Stomach (tissue), 4 donors: ENCODE data around the gene ATG4B.

Source experiments
- EP300 ChIP-seq: sonication (generic); formaldehyde crosslinking; IDR thresholded peaks from one replicate; pipeline ENCODE4 v1.6.1; 2017; ENCODE audit warnings: antibody characterized with exemption
- POLR2A ChIP-seq, 4 donors: fragments of 450-650 bp; IDR thresholded peaks; one replicate each; pipeline ENCODE4 v1.6.1; 2016; ENCODE audit warnings: antibody characterized with exemption in 4 of 4, control low read depth in 2 of 4, mild to moderate bottlenecking in 1 of 4, moderate library complexity in 1 of 4
- POLR2AphosphoS5 ChIP-seq, 3 donors: sonication (generic); formaldehyde crosslinking; IDR thresholded peaks; one replicate each; pipeline ENCODE4 v1.6.1; 2016; ENCODE audit warnings: antibody characterized with exemption in 3 of 3
- TF ChIP-seq, protein P1 (sequence below), 7 experiments: fragments of 450-650 bp in 4 of 7; fragments of 200-600 bp in 3 of 7; sonication (generic) in 3 of 7; IDR thresholded peaks; one replicate each; pipeline ENCODE4 v1.5.1; 2016 to 2019; ENCODE audit warnings: antibody characterized with exemption in 7 of 7, control low read depth in 2 of 7, mild to moderate bottlenecking in 1 of 7

DNA sequence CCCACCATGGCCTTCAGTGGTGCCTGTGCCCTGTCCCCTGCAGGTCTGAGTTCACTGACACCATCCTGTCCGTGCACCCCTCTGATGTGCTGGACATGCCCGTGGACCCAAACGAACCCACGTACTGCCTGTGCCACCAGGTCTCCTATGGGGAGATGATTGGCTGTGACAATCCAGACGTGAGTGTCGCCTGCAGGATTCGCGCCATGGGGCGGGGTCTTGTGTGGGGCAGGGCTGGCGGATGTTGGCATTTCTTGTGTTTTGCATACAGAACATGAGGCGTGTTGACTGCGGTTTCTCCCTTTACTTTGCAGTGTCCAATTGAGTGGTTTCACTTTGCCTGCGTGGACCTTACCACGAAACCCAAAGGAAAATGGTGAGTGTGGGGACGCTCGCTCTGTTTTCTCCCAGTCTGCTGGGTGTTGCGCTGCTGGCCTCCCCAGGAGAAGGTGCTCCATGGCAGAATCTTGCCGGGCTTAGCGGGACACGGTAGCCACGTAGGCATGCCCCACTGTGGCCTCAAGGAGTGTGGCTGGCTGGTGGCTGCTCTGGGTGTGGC lies 85.5 kb downstream of the ATG4B start:
- TF ChIP-seq, protein P1, sequence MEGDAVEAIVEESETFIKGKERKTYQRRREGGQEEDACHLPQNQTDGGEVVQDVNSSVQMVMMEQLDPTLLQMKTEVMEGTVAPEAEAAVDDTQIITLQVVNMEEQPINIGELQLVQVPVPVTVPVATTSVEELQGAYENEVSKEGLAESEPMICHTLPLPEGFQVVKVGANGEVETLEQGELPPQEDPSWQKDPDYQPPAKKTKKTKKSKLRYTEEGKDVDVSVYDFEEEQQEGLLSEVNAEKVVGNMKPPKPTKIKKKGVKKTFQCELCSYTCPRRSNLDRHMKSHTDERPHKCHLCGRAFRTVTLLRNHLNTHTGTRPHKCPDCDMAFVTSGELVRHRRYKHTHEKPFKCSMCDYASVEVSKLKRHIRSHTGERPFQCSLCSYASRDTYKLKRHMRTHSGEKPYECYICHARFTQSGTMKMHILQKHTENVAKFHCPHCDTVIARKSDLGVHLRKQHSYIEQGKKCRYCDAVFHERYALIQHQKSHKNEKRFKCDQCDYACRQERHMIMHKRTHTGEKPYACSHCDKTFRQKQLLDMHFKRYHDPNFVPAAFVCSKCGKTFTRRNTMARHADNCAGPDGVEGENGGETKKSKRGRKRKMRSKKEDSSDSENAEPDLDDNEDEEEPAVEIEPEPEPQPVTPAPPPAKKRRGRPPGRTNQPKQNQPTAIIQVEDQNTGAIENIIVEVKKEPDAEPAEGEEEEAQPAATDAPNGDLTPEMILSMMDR (IDR thresholded peaks at IDR 0.05) = no peak
- TF ChIP-seq POLR2AphosphoS5 (IDR thresholded peaks at IDR 0.05) (no peak), EP300 (no peak), POLR2A (IDR thresholded peaks at IDR 0.05) (no peak)
